ENCODE measurements around the gene SPP1.

GRCh38 chr4:88001871-88002270 lies 26.4 kb downstream of the SPP1 start:
- TF ChIP-seq CTCF (optimal IDR thresholded peaks at IDR 0.05 in 1 of 3, IDR thresholded peaks at IDR 0.05 in 1 of 3, conservative IDR thresholded peaks at IDR 0.05 in 1 of 3; ENCODE audit: extremely low read depth in 1 of 3, insufficient read depth in 2 of 3, low read length in 3 of 3) = no peak
- TF ChIP-seq EZH2 (IDR thresholded peaks at IDR 0.05; ENCODE audit: low read length) = no peak
